Activated CD8-positive, alpha-beta memory T cell treated with anti-CD3 and anti-CD28 coated beads, Interleukin-2, amount 10 ng/mL, durations not matched to agents 7 days and 5 days (primary cell): ENCODE results near the gene MGAT4A. TPM values are rescaled to one million over a fixed set of nuclear protein-coding genes. Genes with fewer than 3 reads are reported as not detected.
"Not testable (repeated sequence)": the region's sequence is repeated elsewhere in the genome, so short reads cannot be mapped to it uniquely, and the experiment has no call there.

Experiments used
- ATAC-seq: fragments of 150-1000 bp; cut with Tn5 transposase; one replicate; pipeline ENCODE4 v1.10.0; 2021; ENCODE audit warnings: moderate library complexity
- CTCF ChIA-PET: fragments of 350-600 bp; sonication (Branson Sonifier 250); formaldehyde crosslinking; loops from one replicate; lab custom pipeline; 2021; ENCODE audit warnings: antibody characterized with exemption; lab: Charles Lee
- DNase-seq: peaks from one replicate; pipeline ENCODE4 v3.0.0-alpha.2; 2020
- H3K27ac Mint-ChIP-seq: one replicate; pipeline ENCODE4 v1.8.0; 2021; ENCODE audit warnings: mild to moderate bottlenecking, mixed read lengths
- H3K27me3 Mint-ChIP-seq: one replicate; pipeline ENCODE4 v1.8.0; 2021; ENCODE audit warnings: mixed read lengths
- H3K36me3 Mint-ChIP-seq: one replicate; pipeline ENCODE4 v1.8.0; 2021; ENCODE audit warnings: mild to moderate bottlenecking, mixed read lengths
- H3K4me1 Mint-ChIP-seq: one replicate; pipeline ENCODE4 v1.8.0; 2021; ENCODE audit warnings: mixed read lengths
- H3K4me3 Mint-ChIP-seq: one replicate; pipeline ENCODE4 v1.8.0; 2021; ENCODE audit warnings: mild to moderate bottlenecking, moderate library complexity, mixed read lengths
- H3K9me3 Mint-ChIP-seq: one replicate; pipeline ENCODE4 v1.8.0; 2022; ENCODE audit warnings: low read depth, mixed read lengths
- total RNA-seq, 2 experiments: library from RNA; stranded (reverse); gene quantifications; one replicate each; pipeline ENCODE4 v1.2.3, GENCODE V29; 2021

MGAT4A gene
- total RNA-seq, 2 experiments from 2014 or later, result 57.4 to 72.0 TPM

- H3K4me3 Mint-ChIP-seq, result no peak overlapping the region
- DNase-seq (no peak), ATAC-seq (no peak)
- peaks cover 49% of the 10 kb centered on the region for H3K4me1 Mint-ChIP-seq
- peaks cover 58% of the 10 kb centered on the region for H3K36me3 Mint-ChIP-seq
- CTCF ChIA-PET, result interaction anchor here (0.8 kb wide), 1 partner anchor 202 kb away, joined by 3 read pairs; no protein-coding TSS in a partner anchor
- H3K9me3 Mint-ChIP-seq, result no peaks in the 10 kb centered on the region
- H3K27me3 Mint-ChIP-seq, result no peaks in the 10 kb centered on the region
- no peak overlapping the region for H3K27ac Mint-ChIP-seq
These were observed 116.8 kb downstream of the MGAT4A start for GRCh38 chr2:98614024-98614739.

GRCh38 chr2:98608962-98609604 lies 121.8 kb downstream of the MGAT4A start:
- peak overlapping the region; percentile 91 for H3K27ac Mint-ChIP-seq
- CTCF ChIA-PET, result interaction anchor here (0.7 to 2.5 kb wide), 10 partner anchors 10 to 215 kb away, joined by 3 to 11 read pairs (median 4); no protein-coding TSS in a partner anchor
- no peaks in the 10 kb centered on the region for H3K27me3 Mint-ChIP-seq
- H3K9me3 Mint-ChIP-seq, result no peaks in the 10 kb centered on the region
- H3K4me1 Mint-ChIP-seq, result peaks cover 57% of the 10 kb centered on the region
- peaks cover 28% of the 10 kb centered on the region for H3K36me3 Mint-ChIP-seq
- peak; percentile 6 for ATAC-seq
- no peak for DNase-seq
- peak overlapping the region; percentile 83 for H3K4me3 Mint-ChIP-seq

DNA sequence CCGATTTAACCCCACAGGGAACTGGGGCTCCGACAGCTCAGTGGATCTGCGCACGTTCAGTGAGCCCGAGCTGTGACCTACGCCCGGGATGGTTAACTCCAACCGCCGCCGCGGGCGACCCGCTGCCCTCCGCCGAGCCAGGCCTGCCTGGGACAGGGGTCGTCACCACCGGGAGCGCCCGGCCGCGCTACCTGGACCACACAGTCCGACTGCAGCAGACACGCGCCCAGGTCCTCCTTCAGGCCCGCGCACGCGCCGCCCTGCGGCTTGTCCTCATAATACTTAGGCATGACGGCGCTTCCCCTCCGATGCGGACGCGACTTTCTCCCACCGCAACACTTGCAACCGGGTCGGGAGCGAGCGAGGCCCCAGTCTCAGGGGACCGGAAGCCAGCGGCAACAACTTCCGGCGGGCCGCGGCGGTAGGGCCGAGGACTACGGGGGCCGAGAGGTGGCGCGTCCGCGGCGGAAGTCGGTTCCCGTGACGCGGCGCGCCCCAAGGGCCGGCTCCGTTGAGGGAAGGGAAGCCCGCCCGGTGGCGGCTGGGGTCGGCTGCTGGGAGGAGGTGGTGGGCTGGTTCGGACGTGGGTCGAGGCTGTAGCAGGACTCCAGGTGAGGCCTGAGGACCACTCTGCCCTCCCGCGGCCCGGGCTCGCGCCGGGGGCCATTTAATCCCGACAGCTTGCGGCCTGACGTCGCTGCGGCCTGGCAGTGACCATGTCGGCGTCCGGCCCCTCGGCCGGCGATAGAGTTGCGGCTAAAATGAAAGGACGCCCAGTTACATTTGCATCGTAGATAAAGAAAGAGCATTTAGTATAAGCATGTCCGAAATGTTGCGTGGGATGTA lies 122.6 kb downstream of the MGAT4A start, which contains the start of the genes COA5 and UNC50:
Gene COA5, minus strand, starts transcription at position 397 of the 846 bp plus-strand sequence. Its CDS starts 107 bp downstream, at position 290.
Gene UNC50, plus strand, starts transcription at position 474 of the 846 bp plus-strand sequence. CDS start 1,171 bp downstream, outside the sequence.
- CTCF ChIA-PET, result interaction anchor here (0.7 to 2.5 kb wide), 10 partner anchors 10 to 215 kb away, joined by 3 to 11 read pairs (median 4); no protein-coding TSS in a partner anchor
- Mint-ChIP-seq H3K27ac (peak within 1 kb of the TSS; percentile 91), H3K4me1 (peaks cover 59% of the 10 kb centered on the region), H3K4me3 (peak within 1 kb of the TSS; percentile 83), H3K36me3 (peaks cover 20% of the 10 kb centered on the region), H3K9me3 (no peaks in the 10 kb centered on the region), H3K27me3 (no peaks in the 10 kb centered on the region)
- ATAC-seq, result peak; percentile 92
- peak; percentile 94 for DNase-seq

- peak; percentile 4 for ATAC-seq
- DNase-seq, result no peak
- Mint-ChIP-seq H3K27ac (peak overlapping the region; percentile 91), H3K4me3 (peak overlapping the region; percentile 83), H3K9me3 (no peaks in the 10 kb centered on the region), H3K27me3 (no peaks in the 10 kb centered on the region), H3K4me1 (peaks cover 59% of the 10 kb centered on the region), H3K36me3 (peaks cover 16% of the 10 kb centered on the region)
- CTCF ChIA-PET, result interaction anchor here (1.2 to 2.5 kb wide), 5 partner anchors 9 to 222 kb away, joined by 4 to 9 read pairs (median 5); no protein-coding TSS in a partner anchor
These were observed 123.2 kb downstream of the MGAT4A start for GRCh38 chr2:98607741-98608115.

- Mint-ChIP-seq H3K9me3 (no peaks in the 10 kb centered on the region), H3K4me1 (peaks cover 59% of the 10 kb centered on the region), H3K36me3 (peaks cover 15% of the 10 kb centered on the region), H3K4me3 (peak overlapping the region; percentile 83), H3K27me3 (no peaks in the 10 kb centered on the region), H3K27ac (peak overlapping the region; percentile 91)
- DNase-seq (no peak), ATAC-seq (no peak)
- CTCF ChIA-PET, result interaction anchor here (1.2 to 2.5 kb wide), 5 partner anchors 11 to 230 kb away, joined by 4 to 9 read pairs (median 5); no protein-coding TSS in a partner anchor
These were observed 123.8 kb downstream of the MGAT4A start for GRCh38 chr2:98607104-98607503.

DNA sequence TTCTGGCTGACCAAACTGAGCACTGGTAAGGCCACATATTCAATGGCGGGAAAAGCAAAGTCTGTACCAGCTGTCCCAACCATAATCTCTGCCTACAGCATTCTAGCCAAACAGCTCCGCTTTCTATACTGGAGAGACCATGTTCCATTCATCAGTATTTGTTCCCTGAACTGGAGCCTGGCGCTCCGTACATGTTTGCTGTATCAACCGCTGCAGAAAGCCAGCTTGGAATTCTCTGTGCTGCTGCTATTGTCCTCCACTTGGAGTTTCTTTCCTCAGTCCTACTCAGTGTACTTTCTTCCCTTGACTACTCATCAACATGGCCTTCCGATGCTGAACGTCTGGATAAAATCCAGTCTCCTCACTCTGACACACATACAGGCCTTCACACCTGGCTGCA lies 124.5 kb downstream of the MGAT4A start:
- DNase-seq (no peak), ATAC-seq (no peak)
- Mint-ChIP-seq H3K4me3 (no peak overlapping the region), H3K27me3 (no peaks in the 10 kb centered on the region), H3K36me3 (peaks cover 10% of the 10 kb centered on the region), H3K9me3 (no peaks in the 10 kb centered on the region), H3K4me1 (peaks cover 58% of the 10 kb centered on the region), H3K27ac (no peak overlapping the region)
- CTCF ChIA-PET, result interaction anchor here (1.1 to 1.7 kb wide), 4 partner anchors 10 to 230 kb away, joined by 3 to 7 read pairs (median 4); no protein-coding TSS in a partner anchor

DNA sequence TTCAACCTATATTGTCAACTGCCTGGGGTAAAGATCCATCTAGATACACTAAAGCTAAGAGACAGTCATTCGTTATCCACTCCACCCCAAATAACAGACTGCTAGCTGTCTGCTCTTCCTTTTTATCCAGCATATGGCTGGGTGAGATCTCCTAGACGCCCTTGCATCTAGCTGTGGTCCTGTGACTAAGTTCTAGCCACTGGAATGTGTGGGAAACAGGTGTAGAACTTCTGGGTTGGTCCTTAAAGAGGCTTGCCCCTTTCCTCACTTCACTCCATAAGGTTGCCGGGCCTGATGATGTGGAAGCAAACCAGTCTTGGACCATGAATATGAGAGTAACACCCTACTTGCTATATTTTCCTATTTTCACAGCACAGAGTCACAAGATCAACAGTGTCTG lies 125.9 kb downstream of the MGAT4A start:
- Mint-ChIP-seq H3K36me3 (peaks cover 5% of the 10 kb centered on the region), H3K9me3 (no peaks in the 10 kb centered on the region), H3K4me1 (peaks cover 48% of the 10 kb centered on the region), H3K27ac (peak overlapping the region; percentile 7), H3K4me3 (no peak overlapping the region), H3K27me3 (no peaks in the 10 kb centered on the region)
- ATAC-seq (no peak), DNase-seq (no peak)
- CTCF ChIA-PET, result interaction anchor here (0.9 to 1.1 kb wide), 2 partner anchors 19 to 293 kb away, joined by 3 read pairs; no protein-coding TSS in a partner anchor

DNA sequence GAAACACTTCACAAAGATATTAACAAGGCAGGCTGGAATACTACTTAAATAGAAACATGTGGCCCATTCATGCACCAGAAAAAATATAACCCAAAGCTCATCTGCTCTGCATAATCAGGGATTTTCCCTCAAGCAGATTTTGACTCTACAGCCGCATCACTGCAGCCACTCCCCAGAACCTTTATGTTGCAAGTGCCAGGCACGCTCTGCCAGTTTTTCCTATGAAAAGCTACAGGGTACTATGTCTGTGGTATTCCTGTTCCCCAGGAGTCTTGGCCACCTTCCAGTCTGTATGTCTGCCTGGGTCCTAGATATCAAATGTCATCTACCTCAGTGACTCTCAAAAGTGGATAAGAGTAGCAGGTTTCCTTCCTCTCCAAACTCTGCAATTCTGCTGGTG lies 126.4 kb downstream of the MGAT4A start:
- CTCF ChIA-PET, result interaction anchor here (0.9 kb wide), 1 partner anchor 293 kb away, joined by 3 read pairs; no protein-coding TSS in a partner anchor
- Mint-ChIP-seq H3K27ac (no peak overlapping the region), H3K36me3 (peaks cover 10% of the 10 kb centered on the region), H3K4me3 (no peak overlapping the region), H3K4me1 (peaks cover 43% of the 10 kb centered on the region), H3K9me3 (no peaks in the 10 kb centered on the region), H3K27me3 (no peaks in the 10 kb centered on the region)
- no peak for DNase-seq
- no peak for ATAC-seq

DNA sequence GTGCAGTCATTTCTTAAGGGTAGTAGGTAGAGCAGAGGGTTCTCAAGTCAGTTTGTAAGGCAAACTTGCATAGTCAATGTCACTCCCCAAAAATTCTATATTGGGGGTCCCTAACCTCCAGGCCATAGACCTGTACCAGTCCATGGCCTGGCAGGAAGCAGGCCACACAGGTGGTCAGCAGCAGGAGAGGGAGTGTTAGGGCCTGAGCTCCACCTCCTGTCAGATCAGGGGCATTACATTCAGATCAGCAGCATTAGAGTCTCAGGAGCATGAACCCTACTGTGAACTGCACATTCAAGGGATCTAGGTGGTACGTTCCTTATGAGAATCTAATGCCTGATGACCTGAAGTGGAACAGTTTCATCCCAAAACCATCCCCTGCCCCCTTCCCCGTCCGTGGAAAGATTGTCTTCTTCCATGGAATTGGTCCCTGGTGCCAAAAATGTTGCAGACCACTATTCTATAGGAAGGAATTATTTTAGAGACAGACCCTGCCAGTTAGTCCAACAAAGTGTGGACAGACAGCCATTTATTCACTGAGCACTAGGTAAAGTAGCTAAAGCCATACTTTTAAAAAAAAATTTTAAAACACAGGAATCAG lies 129.3 kb downstream of the MGAT4A start:
- ATAC-seq, result peak; percentile 88
- H3K27ac Mint-ChIP-seq, result no peak overlapping the region
- DNase-seq, result no peak
- H3K36me3 Mint-ChIP-seq, result peaks cover 26% of the 10 kb centered on the region
- H3K9me3 Mint-ChIP-seq, result no peaks in the 10 kb centered on the region
- no peaks in the 10 kb centered on the region for H3K27me3 Mint-ChIP-seq
- H3K4me3 Mint-ChIP-seq, result no peak overlapping the region
- CTCF ChIA-PET, result interaction anchor here (0.7 to 2.5 kb wide), 8 partner anchors 10 to 217 kb away, joined by 3 to 12 read pairs (median 3); no protein-coding TSS in a partner anchor
- peaks cover 37% of the 10 kb centered on the region for H3K4me1 Mint-ChIP-seq

DNA sequence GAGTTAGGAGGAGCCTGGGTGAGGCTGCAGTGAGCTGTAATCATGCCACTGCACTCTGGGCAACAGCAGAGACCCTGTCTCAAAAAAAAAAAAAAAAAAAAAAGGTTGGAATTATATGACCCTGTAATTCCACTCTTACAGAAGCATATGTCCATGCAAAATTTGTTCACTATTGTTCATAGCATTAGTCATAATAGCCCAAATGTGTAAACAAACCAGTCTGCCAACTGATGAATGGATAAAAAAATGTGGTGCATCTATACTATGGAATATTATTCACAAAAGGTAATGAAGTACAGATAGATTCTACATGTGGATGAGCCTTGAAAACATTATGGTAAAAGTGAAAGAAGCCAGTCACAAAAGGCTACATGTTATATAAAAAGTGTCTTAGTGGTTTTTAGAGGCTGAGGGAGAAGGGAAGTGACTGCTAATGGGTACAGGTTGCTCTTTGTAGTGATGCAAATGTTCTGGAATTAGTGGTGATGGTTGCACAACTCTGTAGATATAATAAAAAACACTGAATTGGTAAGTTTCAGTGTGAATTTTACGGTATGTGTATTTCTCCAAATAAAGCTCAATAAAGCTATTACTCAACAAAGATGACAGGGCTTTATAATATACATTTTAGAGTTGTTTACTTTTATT lies 132.0 kb downstream of the MGAT4A start:
- peaks cover 21% of the 10 kb centered on the region for H3K4me1 Mint-ChIP-seq
- no peak overlapping the region for H3K4me3 Mint-ChIP-seq
- peak overlapping the region; percentile 38 for H3K27ac Mint-ChIP-seq
- ATAC-seq (no peak), DNase-seq (no peak)
- CTCF ChIA-PET, result interaction anchor here (1.1 to 1.8 kb wide), 2 partner anchors 10 to 39 kb away, joined by 3 to 5 read pairs; partner anchors contain the start of genes COA5 and UNC50
- peaks cover 2% of the 10 kb centered on the region for H3K9me3 Mint-ChIP-seq
- no peaks in the 10 kb centered on the region for H3K27me3 Mint-ChIP-seq
- H3K36me3 Mint-ChIP-seq, result peaks cover 37% of the 10 kb centered on the region

DNA sequence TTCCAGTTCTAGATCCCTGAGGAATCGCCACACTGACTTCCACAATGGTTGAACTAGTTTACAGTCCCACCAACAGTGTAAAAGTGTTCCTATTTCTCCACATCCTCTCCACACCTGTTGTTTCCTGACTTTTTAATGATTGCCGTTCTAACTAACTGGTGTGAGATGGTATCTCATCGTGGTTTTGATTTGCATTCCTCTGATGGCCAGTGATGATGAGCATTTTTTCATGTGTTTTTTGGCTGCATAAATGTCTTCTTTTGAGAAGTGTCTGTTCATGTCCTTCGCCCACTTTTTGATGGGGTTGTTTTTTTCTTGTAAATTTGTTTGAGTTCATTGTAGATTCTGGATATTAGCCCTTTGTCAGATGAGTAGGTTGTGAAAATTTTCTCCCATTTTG lies 136.3 kb downstream of the MGAT4A start:
- CTCF ChIA-PET, DNase-seq, H3K27ac Mint-ChIP-seq, H3K4me3 Mint-ChIP-seq, ATAC-seq, H3K9me3 Mint-ChIP-seq, H3K27me3 Mint-ChIP-seq: not testable (repeated sequence)
- peaks cover 13% of the 10 kb centered on the region for H3K4me1 Mint-ChIP-seq
- peaks cover 66% of the 10 kb centered on the region for H3K36me3 Mint-ChIP-seq

DNA sequence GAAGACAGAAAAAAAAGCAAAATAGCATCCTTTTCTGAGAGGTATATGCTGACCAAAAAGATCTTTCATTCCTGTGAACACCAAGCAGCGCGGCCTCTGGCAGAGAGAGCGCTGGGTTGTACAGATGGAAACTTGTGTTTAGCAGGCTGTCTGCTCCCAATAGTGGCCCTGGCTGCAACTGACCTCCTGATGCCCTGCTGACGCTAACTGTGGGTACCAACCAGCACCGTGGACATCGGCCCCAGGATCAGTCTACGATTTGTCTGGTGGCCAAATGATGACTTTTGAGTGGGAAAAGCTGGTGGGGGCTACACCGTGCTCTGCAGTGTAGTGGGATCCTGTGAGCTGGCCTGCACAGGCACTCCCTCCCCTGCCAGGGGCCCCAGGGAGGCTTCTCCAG lies 138.4 kb downstream of the MGAT4A start:
- ATAC-seq, result no peak
- Mint-ChIP-seq H3K4me3 (no peak overlapping the region), H3K9me3 (peaks cover 6% of the 10 kb centered on the region), H3K27ac (no peak overlapping the region), H3K4me1 (peaks cover 11% of the 10 kb centered on the region), H3K27me3 (no peaks in the 10 kb centered on the region), H3K36me3 (peaks cover 63% of the 10 kb centered on the region)
- CTCF ChIA-PET, result no interaction called here
- DNase-seq, result no peak
